ENCODE results near the gene KRAS.

- no peak for TF ChIP-seq ZFP30 (CRISPR knock-in tag; IDR thresholded peaks at IDR 0.05)
- TF ChIP-seq CSRNP3 (CRISPR knock-in tag; IDR thresholded peaks at IDR 0.05) = no peak
- TF ChIP-seq ARNTL (CRISPR knock-in tag; IDR thresholded peaks at IDR 0.05; ENCODE audit: borderline replicate concordance, low read depth) = no peak
- TF ChIP-seq ESRRG (CRISPR knock-in tag; IDR thresholded peaks at IDR 0.05) = no peak
- no peak for TF ChIP-seq TCF4 (CRISPR knock-in tag; IDR thresholded peaks at IDR 0.05; ENCODE audit: borderline replicate concordance)
- TF ChIP-seq SNAI2 (CRISPR knock-in tag; IDR thresholded peaks at IDR 0.05) = no peak
- no peak for TF ChIP-seq RARB (CRISPR knock-in tag; IDR thresholded peaks at IDR 0.05)
- TF ChIP-seq ZFP3 (CRISPR knock-in tag; IDR thresholded peaks at IDR 0.05) = no peak
- no peak for TF ChIP-seq TOX (CRISPR knock-in tag; IDR thresholded peaks at IDR 0.05; ENCODE audit: borderline replicate concordance)
- no peak for TF ChIP-seq PATZ1 (CRISPR knock-in tag; IDR thresholded peaks at IDR 0.05; ENCODE audit: borderline replicate concordance)
- no peak for TF ChIP-seq CREB5 (CRISPR knock-in tag; IDR thresholded peaks at IDR 0.05; ENCODE audit: low read depth)
- no peak for TF ChIP-seq BACH2 (CRISPR knock-in tag; IDR thresholded peaks at IDR 0.05; ENCODE audit: borderline replicate concordance)
Measured at GRCh38 chr12:25257590-25258324, 7.0 kb upstream of the KRAS start.

Data from SK-N-SH treated with all-trans-retinoic acid at 6 μM for 48 hours (cell line).